Measurements from ENCODE around the gene L2HGDH.

The L2HGDH gene

GRCh38 chr14:50229681-50230080, 82.3 kb downstream of the L2HGDH start:
- no peak for DNase-seq (ENCODE audit: low read depth in 2 of 2)

GRCh38 chr14:50228313-50228712, 83.7 kb downstream of the L2HGDH start:
- DNase-seq (ENCODE audit: low read depth in 2 of 2), result no peak

GRCh38 chr14:50225974-50226297, 86.1 kb downstream of the L2HGDH start:
- DNase-seq (ENCODE audit: low read depth in 2 of 2), result no peak

DNA sequence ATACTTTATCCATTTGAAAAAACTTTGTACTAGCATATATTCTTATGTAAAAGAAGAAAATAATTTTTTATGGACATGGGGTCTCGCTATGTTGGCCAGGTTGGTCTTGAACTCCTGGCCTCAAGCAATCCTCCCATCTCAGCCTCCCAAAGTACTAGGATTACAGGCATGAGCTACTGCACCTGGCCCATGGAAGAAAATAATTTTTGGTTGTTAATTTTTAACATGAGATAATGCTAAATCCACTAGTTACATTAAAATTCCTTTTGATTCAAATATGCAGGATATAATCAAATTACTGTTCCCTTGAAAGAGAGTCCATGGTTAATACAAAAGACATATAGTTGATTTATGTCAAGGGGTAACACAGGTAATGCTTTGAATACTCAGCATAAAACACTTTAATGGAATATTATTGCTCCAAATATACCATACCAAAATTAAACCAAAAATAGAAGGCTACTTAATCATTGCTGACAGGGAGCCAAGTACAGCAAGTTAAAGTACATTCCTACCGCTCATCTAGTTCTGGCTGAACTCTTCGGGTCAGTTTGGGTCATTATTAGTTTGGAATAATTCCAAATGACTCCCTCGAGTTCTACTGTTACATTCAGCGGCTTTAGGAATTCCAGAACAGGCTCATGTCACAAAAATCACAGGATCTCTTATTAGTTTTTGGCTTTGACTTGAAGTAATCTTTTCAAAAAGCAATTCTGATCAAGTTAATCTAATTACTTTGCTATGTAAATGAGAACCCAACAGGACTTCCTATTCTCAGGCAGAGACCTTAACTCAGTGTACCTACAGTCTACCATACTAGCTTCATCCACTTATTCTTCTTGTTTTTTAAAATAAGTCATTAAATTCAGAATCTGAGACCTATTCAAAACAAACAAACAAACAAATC, 86.7 kb downstream of the L2HGDH start:
- no peak for DNase-seq (ENCODE audit: low read depth in 2 of 2)

DNA sequence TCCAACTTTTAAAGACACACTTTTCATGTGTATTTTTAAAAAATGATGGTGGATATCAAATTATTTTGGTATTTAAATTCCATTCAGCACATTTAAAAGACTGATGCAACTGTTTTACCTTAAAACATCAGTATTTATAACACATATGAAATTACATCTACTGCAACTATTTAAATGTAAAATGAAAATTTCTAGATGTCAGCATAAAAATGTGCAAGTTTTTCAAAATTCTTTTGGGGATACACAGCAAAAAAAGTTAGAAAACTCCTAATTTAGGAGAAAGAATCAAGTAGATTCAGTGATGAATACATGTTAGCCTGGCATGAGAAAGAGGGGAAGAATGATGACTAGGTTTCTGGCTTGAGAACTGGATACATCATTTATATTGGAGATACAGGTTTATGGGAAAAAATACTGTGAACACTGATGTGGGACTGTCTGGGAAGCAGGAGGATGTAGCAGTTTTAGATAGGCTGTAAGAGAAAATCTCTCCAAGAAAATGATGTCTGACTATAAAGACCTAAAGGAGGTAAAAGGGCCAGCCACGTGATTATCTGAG, 89.9 kb downstream of the L2HGDH start:
- DNase-seq (ENCODE audit: low read depth in 2 of 2), result no peak

DNA sequence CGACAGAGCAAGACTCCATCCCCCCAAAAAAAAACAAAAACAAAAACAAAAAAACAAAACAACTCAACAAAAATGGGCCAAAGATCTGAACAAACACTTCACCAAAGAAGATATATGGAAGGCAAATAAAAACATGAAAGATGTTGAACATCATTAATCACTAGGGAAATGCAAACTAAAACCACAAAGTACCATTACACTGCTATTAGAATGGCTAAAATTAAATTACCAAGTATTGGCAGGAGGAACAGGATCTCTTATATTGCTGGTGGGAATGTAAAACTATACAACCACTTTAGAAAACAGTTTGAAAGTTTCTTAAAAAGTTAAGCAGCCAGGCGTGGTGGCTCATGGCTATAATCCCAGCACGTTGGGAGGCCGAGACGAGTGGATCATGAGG, 93.5 kb downstream of the L2HGDH start:
- DNase-seq (ENCODE audit: low read depth in 2 of 2), result no peak

- DNase-seq (ENCODE audit: low read depth in 2 of 2), result no peak
Measured at GRCh38 chr14:50215416-50215815, 96.6 kb downstream of the L2HGDH start.

DNA sequence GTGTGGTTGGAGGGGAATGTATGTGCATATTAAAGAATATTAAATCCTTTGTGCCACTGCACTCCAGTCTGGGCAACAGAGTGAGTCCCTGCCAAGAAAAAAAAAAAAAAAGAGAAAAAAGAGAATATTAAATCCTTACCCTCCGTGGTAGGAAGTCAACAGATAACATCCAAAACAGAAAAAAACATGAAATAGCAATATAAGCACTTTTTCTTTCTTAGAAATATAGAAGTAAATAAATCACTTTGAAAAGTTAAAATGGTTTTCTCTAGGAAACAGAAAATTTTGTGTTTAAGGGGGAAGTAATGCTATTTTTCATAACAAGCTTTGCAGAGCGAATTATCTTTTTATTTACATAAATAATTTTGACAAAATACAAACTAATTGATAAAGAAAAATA, 98.2 kb downstream of the L2HGDH start:
- DNase-seq (ENCODE audit: low read depth in 2 of 2), result no peak

- DNase-seq (ENCODE audit: low read depth in 2 of 2), result no peak
Measured at GRCh38 chr14:50212726-50213125, 99.3 kb downstream of the L2HGDH start.

- no peak for DNase-seq (ENCODE audit: low read depth in 2 of 2)
Measured at GRCh38 chr14:50210074-50210473, 102.0 kb downstream of the L2HGDH start.

- DNase-seq (ENCODE audit: low read depth in 2 of 2), result no peak
Measured at GRCh38 chr14:50198499-50198898, 113.5 kb downstream of the L2HGDH start.

DNA sequence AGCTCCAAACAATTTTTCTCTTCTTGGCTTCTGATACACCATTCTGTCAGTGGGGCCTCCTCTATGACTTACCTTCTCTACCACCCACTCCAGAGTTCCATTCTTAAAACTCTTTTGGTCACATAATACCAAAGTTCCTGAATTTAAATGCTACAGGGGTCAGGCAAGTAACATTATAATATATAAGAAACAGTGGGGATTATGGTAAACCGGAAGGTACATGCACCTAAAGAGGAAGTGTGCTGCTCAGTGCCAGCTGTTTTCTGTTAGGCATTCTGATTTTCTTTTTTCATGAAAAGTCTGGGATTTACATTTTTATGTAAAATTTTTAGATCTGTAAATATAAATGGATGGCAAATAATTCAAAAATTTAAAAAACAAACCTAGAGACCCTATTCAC, 120.5 kb downstream of the L2HGDH start:
- DNase-seq (ENCODE audit: low read depth in 2 of 2), result no peak
